Transverse colon (tissue), 4 donors: ENCODE measurements around the gene CEP57L1.

Experiments used
- CTCF ChIP-seq, 5 experiments: fragments of 200-600 bp in 3 of 5; fragments of 450-650 bp in 2 of 5; sonication (generic) in 3 of 5; IDR thresholded peaks; 1 replicate in 2 of 5; 2 replicates in 3 of 5; pipeline ENCODE4 v1.5.1; 2016 to 2017; ENCODE audit warnings: antibody characterized with exemption in 5 of 5, inconsistent platforms in 3 of 5, mild to moderate bottlenecking in 2 of 5, moderate library complexity in 1 of 5
- POLR2A ChIP-seq: fragments of 450-650 bp; IDR thresholded peaks from one replicate; pipeline ENCODE4 v1.6.1; 2016; ENCODE audit warnings: antibody characterized with exemption, mild to moderate bottlenecking, moderate library complexity
- POLR2AphosphoS5 ChIP-seq, 3 donors: sonication (generic); formaldehyde crosslinking; IDR thresholded peaks; one replicate each; pipeline ENCODE4 v1.6.1; 2016; ENCODE audit warnings: antibody characterized with exemption in 3 of 3

GRCh38 chr6:109212683-109213082, 117.4 kb downstream of the CEP57L1 start:
- TF ChIP-seq CTCF (IDR thresholded peaks at IDR 0.05) (no peak), POLR2A (no peak), POLR2AphosphoS5 (IDR thresholded peaks at IDR 0.05) (no peak)
